SK-N-SH (cell line): ENCODE results near the gene PIH1D1. TPM values are rescaled to one million over a fixed set of nuclear protein-coding genes. Genes with fewer than 3 reads are reported as not detected.

ENCODE experiments used
- CTCF ChIA-PET: fragments of 300-600, 350-600 bp; formaldehyde crosslinking; extraction: SDS; loops from one replicate; lab custom pipeline; 2021; lab: Yijun Ruan, JAX
- POLR2A ChIA-PET: fragments of 350-600 bp; sonication (Branson Sonifier 250); formaldehyde crosslinking; extraction: SDS; loops from one replicate; lab custom pipeline; 2020; ENCODE audit warnings: antibody characterized with exemption, inconsistent platforms; lab: Yijun Ruan, JAX
- DNase-seq: peaks from one replicate; pipeline ENCODE4 v3.0.0; 2012
- H2AFZ ChIP-seq: fragments of 200-600 bp; sonication (generic); 2 replicates; pipeline ENCODE4 v1.8.1; 2016; ENCODE audit warnings: antibody characterized with exemption, mild to moderate bottlenecking, low read depth
- H3F3A ChIP-seq: fragments of 200-600 bp; sonication (generic); replicated peaks from 2 replicates; pipeline ENCODE3; 2016; ENCODE audit warnings: antibody characterized with exemption, mild to moderate bottlenecking; ENCODE audit not compliant: insufficient read depth
- H3K27ac ChIP-seq, 2 experiments: fragments of 200-500 bp in 1 of 2; fragments of 200-600 bp in 1 of 2; sonication (Bioruptor generic) in 1 of 2; sonication (generic), shearing (Covaris generic) in 1 of 2; 2 replicates each; pipeline versions ENCODE4 v1.5.1 to v1.6.1; 2014 to 2016; ENCODE audit warnings: low read depth in 2 of 2, inconsistent platforms in 1 of 2, low read length in 1 of 2, mild to moderate bottlenecking in 1 of 2, mixed read lengths in 1 of 2
- H3K27me3 ChIP-seq: fragments of 200-600 bp; sonication (generic), shearing (Covaris generic); 2 replicates; pipeline ENCODE4 v1.6.1; 2016; ENCODE audit warnings: mixed run types; ENCODE audit not compliant: insufficient read depth
- H3K36me3 ChIP-seq, 2 experiments: fragments of 200-500 bp in 1 of 2; fragments of 200-600 bp in 1 of 2; sonication (Bioruptor generic) in 1 of 2; sonication (generic) in 1 of 2; replicated peaks in 1 of 2; 2 replicates each; pipeline versions ENCODE3 to v1.5.1; 2014 to 2016; ENCODE audit warnings: low read length in 1 of 2, mild to moderate bottlenecking in 1 of 2; ENCODE audit not compliant: insufficient read depth in 2 of 2, control insufficient read depth in 1 of 2
- H3K4me1 ChIP-seq, 2 experiments: fragments of 200-500 bp in 1 of 2; fragments of 200-600 bp in 1 of 2; sonication (Bioruptor generic) in 1 of 2; sonication (generic), shearing (Covaris generic) in 1 of 2; 2 replicates each; pipeline versions ENCODE4 v1.5.1 to v1.6.1; 2014 to 2016; ENCODE audit warnings: low read depth in 1 of 2, low read length in 1 of 2, mixed run types in 1 of 2; ENCODE audit not compliant: insufficient read depth in 2 of 2, control insufficient read depth in 1 of 2
- H3K4me2 ChIP-seq: fragments of 200-600 bp; sonication (generic), shearing (Covaris generic); 2 replicates; pipeline ENCODE4 v1.6.1; 2017; ENCODE audit warnings: mixed run types
- H3K4me3 ChIP-seq, 2 experiments: fragments of 200-500 bp in 1 of 2; fragments of 200-600 bp in 1 of 2; sonication (Bioruptor generic) in 1 of 2; sonication (generic), shearing (Covaris generic) in 1 of 2; 2 replicates each; pipeline versions ENCODE4 v1.5.1 to v1.8.1; 2014 to 2016; ENCODE audit warnings: low read depth in 2 of 2, inconsistent platforms in 1 of 2, low read length in 1 of 2, mild to moderate bottlenecking in 1 of 2, mixed read lengths in 1 of 2, moderate library complexity in 1 of 2
- H3K79me2 ChIP-seq: fragments of 200-600 bp; sonication (generic); 2 replicates; pipeline ENCODE4 v1.8.1; 2017; ENCODE audit warnings: mild to moderate bottlenecking; ENCODE audit not compliant: insufficient read depth
- H3K9ac ChIP-seq: fragments of 200-600 bp; sonication (generic); 2 replicates; pipeline ENCODE4 v1.6.1; 2017; ENCODE audit warnings: mixed run types
- H3K9me2 ChIP-seq: fragments of 200-600 bp; sonication (generic); 2 replicates; pipeline ENCODE4 v1.6.1; 2017; ENCODE audit warnings: mixed run types
- H3K9me3 ChIP-seq: fragments of 200-600 bp; sonication (generic); 2 replicates; pipeline ENCODE4 v1.6.1; 2017; ENCODE audit warnings: mixed run types, mild to moderate bottlenecking, moderate library complexity
- H4K20me1 ChIP-seq: fragments of 200-600 bp; sonication (generic); 2 replicates; pipeline ENCODE4 v1.6.1; 2017; ENCODE audit warnings: mild to moderate bottlenecking, mixed run types; ENCODE audit not compliant: insufficient read depth
- CHD2 ChIP-seq: fragments of 150-350 bp; IDR thresholded peaks from 2 replicates; pipeline ENCODE4 v1.6.1; 2018; ENCODE audit warnings: low read length; ENCODE audit not compliant: partially characterized antibody
- CTCF ChIP-seq: fragments of 200-600 bp; sonication (generic); IDR thresholded peaks from 2 replicates; pipeline ENCODE4 v1.6.1; 2017; ENCODE audit warnings: antibody characterized with exemption, mild to moderate bottlenecking, moderate library complexity
- ELF1 ChIP-seq: IDR thresholded peaks from 2 replicates; pipeline ENCODE4 v1.4.0; 2012
- EZH2phosphoT487 ChIP-seq: fragments of 200-600 bp; sonication (generic); IDR thresholded peaks from 2 replicates; pipeline ENCODE4 v1.6.1; 2017; ENCODE audit warnings: low read depth, mixed run types, mild to moderate bottlenecking, antibody characterized with exemption, moderate library complexity, borderline replicate concordance
- FOSL2 ChIP-seq: IDR thresholded peaks from 2 replicates; pipeline ENCODE4 v1.4.0; 2012; ENCODE audit warnings: low read depth, mild to moderate bottlenecking, moderate library complexity, borderline replicate concordance
- FOXM1 ChIP-seq: IDR thresholded peaks from 2 replicates; pipeline ENCODE4 v1.4.0; 2012; ENCODE audit warnings: low read depth, mild to moderate bottlenecking
- GATA2 ChIP-seq: sonication (generic); formaldehyde crosslinking; IDR thresholded peaks from 2 replicates; pipeline ENCODE4 v1.5.0; 2020; ENCODE audit warnings: mild to moderate bottlenecking, missing genetic modification reagents
- IRF3 ChIP-seq: fragments of 150-350 bp; IDR thresholded peaks from 2 replicates; pipeline ENCODE4 v1.6.1; 2016; ENCODE audit warnings: mild to moderate bottlenecking, low read depth, low read length
- NRF1 ChIP-seq: IDR thresholded peaks from 2 replicates; pipeline ENCODE4 v1.6.1; 2012; ENCODE audit warnings: low read depth, mild to moderate bottlenecking, low read length
- RAD21 ChIP-seq: IDR thresholded peaks from 2 replicates; pipeline ENCODE4 v1.6.1; 2012; ENCODE audit warnings: mild to moderate bottlenecking, low read length
- SIN3A ChIP-seq: IDR thresholded peaks from 2 replicates; pipeline ENCODE4 v1.6.1; 2012; ENCODE audit warnings: low read depth, mild to moderate bottlenecking, low read length, moderate library complexity, borderline replicate concordance
- YY1 ChIP-seq: IDR thresholded peaks from 2 replicates; pipeline ENCODE4 v1.4.0; 2012; ENCODE audit warnings: low read depth, mild to moderate bottlenecking
- WGBS: methylation state at CpG from one replicate; pipeline ENCODE4 v1.1.6; 2017; ENCODE audit warnings: low lambda C conversion rate; 5-methylcytosine and 5-hydroxymethylcytosine counted together
- polyA plus RNA-seq, 3 experiments: library from polyadenylated mRNA; depleted of rRNA; stranded (reverse); fragments of >200 nt; gene quantifications; 2 replicates each; pipeline ENCODE4 v1.2.3, GENCODE V29; 2012

The PIH1D1 gene
- polyA plus RNA-seq, 1 of the 3 experiments (the other 2 are of a cell fraction) = 157 TPM

GRCh38 chr19:49413348-49413747 is 38.3 kb downstream of the PIH1D1 start:
- no peak for TF ChIP-seq SIN3A
- peaks cover 0 to 12% of the 10 kb centered on the region in 2 experiments; a peak in 1 of 4 replicates for H3K4me1 ChIP-seq

GRCh38 chr19:49411681-49412326 is 39.8 kb downstream of the PIH1D1 start:
- Histone ChIP-seq H3K4me2 (no peak overlapping the region), H4K20me1 (no peaks in the 10 kb centered on the region), H3K9me2 (no peaks in the 10 kb centered on the region), H3K4me1 (peaks cover 0 to 12% of the 10 kb centered on the region in 2 experiments; a peak in 1 of 4 replicates), H3F3A (no peaks in the 10 kb centered on the region), H3K4me3 (no peak overlapping the region), H3K9me3 (no peaks in the 10 kb centered on the region), H3K27ac (no peak overlapping the region), H3K27me3 (peaks cover 6% of the 10 kb centered on the region), H3K79me2 (no peaks in the 10 kb centered on the region), H3K9ac (no peak overlapping the region), H2AFZ (no peak overlapping the region), H3K36me3 (no peaks in the 10 kb centered on the region)
- POLR2A ChIA-PET = no interaction called here
- WGBS = 68% methylated on average over 3 of the region's 3 CpGs
- TF ChIP-seq IRF3 (no peak), EZH2phosphoT487 (no peak), FOSL2 (no peak), CTCF (no peak), NRF1 (no peak), GATA2 (CRISPR knock-in tag) (no peak), ELF1 (no peak), FOXM1 (no peak), CHD2 (no peak), RAD21 (no peak), SIN3A (no peak), YY1 (no peak)
- CTCF ChIA-PET = interaction anchor here (1.4 to 17.5 kb wide), 3 partner anchors 20 to 31 kb away, joined by 4 to 108 read pairs (median 14); no protein-coding TSS in a partner anchor
- no peak for DNase-seq

More at GRCh38 chr19:49413348-49413747, 38.3 kb downstream of the PIH1D1 start:
- H3K4me3 ChIP-seq = no peak overlapping the region
- 59% methylated on average over 8 of the region's 9 CpGs for WGBS
- H3K79me2 ChIP-seq = no peaks in the 10 kb centered on the region
- H3K4me2 ChIP-seq = no peak overlapping the region
- H3F3A ChIP-seq = no peaks in the 10 kb centered on the region
- H4K20me1 ChIP-seq = no peaks in the 10 kb centered on the region
- H2AFZ ChIP-seq = no peak overlapping the region
- no peak overlapping the region; a peak in 1 of 4 replicates for H3K27ac ChIP-seq
- H3K27me3 ChIP-seq = peaks cover 21% of the 10 kb centered on the region
- ChIA-PET CTCF (interaction anchor here (0.7 to 17.5 kb wide), 4 partner anchors 16 to 30 kb away, joined by 3 to 108 read pairs (median 4); no protein-coding TSS in a partner anchor), POLR2A (no interaction called here)
- no peaks in the 10 kb centered on the region for H3K36me3 ChIP-seq
- peak; percentile 74 for DNase-seq
- H3K9ac ChIP-seq = no peak overlapping the region
- no peaks in the 10 kb centered on the region for H3K9me3 ChIP-seq
- H3K9me2 ChIP-seq = no peaks in the 10 kb centered on the region
